AG09319 (cell line): Measurements from ENCODE around the gene GRIK1.

Experiments used
- DNase-seq: peaks from one replicate; pipeline ENCODE4 v3.0.0-alpha.2; 2010; ENCODE audit warnings: low read depth; ENCODE audit errors: extremely low read depth
- TF ChIP-seq, protein P1 (sequence below): IDR thresholded peaks from 2 replicates; pipeline ENCODE4 v1.5.1; 2011; ENCODE audit warnings: low read depth, mild to moderate bottlenecking, inconsistent platforms, low read length, moderate library complexity

GRIK1 gene

DNA sequence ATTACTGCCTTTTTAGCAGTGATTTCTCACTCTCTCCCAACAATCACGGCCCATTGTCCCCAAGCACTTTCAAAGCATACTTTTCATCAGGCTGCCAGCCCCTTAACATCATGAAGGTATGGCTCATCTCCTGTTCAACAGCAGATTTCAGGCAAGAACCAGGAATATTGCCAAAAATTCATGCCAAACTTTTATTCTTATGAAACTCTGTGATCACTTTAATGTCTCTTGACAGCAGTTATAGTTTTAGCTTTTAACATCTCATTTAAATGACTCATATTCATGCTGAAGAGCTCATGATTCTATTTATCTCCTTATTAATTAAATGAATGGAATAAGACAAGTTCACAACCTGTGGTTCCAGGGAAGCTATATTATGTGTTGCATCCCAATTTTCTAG, 235.1 kb downstream of the GRIK1 start:
- TF ChIP-seq, protein P1, sequence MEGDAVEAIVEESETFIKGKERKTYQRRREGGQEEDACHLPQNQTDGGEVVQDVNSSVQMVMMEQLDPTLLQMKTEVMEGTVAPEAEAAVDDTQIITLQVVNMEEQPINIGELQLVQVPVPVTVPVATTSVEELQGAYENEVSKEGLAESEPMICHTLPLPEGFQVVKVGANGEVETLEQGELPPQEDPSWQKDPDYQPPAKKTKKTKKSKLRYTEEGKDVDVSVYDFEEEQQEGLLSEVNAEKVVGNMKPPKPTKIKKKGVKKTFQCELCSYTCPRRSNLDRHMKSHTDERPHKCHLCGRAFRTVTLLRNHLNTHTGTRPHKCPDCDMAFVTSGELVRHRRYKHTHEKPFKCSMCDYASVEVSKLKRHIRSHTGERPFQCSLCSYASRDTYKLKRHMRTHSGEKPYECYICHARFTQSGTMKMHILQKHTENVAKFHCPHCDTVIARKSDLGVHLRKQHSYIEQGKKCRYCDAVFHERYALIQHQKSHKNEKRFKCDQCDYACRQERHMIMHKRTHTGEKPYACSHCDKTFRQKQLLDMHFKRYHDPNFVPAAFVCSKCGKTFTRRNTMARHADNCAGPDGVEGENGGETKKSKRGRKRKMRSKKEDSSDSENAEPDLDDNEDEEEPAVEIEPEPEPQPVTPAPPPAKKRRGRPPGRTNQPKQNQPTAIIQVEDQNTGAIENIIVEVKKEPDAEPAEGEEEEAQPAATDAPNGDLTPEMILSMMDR, result no peak
- no peak for DNase-seq

- TF ChIP-seq, protein P1, result no peak
Measured at GRCh38 chr21:29701676-29702075, 238.1 kb downstream of the GRIK1 start.

DNA sequence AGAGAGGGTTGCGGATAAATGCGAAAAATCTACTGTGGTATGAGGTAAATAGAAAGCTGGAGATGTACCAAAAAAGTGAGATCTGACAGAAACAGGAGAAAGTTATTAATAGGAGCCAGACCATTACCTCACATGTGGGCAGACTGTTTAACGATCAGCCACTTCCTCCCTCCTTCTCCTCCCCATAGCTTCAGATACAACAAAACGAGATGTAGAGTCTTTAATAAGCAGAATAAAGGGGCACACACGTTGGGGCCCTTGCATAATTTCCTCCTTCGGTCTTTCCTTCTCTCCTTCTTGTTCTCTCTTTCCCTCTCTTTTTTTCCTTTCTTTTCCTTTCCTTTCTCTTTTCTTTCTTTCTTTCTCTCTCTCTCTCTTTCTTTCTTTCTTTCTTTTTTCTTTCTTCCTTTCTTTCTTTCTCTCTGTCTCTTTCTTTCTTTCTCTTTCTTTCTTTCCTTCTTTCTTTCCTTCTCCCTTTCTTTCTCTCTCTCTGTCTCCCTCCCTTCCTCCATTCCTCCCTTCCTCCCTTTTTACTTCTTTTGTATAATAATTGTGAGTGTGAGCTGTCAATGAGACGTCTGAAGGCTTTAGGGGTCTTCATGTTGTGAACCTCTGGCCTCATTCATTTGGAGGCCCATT, 242.1 kb downstream of the GRIK1 start:
- DNase-seq, result no peak
- TF ChIP-seq, protein P1, result no peak

More at GRCh38 chr21:29701676-29702075, 238.1 kb downstream of the GRIK1 start:
- DNase-seq, result no peak

GRCh38 chr21:29696937-29697336, 242.9 kb downstream of the GRIK1 start:
- TF ChIP-seq, protein P1, result no peak
- no peak for DNase-seq

- no peak for DNase-seq
- TF ChIP-seq, protein P1, result no peak
Measured at GRCh38 chr21:29691616-29692491, 247.9 kb downstream of the GRIK1 start.

DNA sequence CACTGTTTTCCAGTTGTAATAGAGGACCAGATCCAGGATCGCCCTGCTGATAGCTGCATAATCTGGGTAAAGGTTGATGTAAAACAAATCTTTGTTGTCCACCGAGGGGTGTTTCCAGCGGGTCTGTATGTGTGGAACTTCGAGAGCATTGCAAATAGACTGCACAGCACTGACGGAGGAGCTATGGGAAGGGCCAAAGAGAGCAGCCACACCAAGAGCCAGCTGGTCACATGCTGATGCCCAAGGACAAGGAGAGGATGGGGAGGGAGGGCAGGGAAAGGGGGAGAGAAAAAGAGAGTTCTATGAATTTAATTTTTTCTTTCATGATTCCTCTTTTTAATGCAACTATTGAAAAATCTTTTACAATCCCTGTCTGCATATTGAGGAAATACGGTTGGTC, 250.0 kb downstream of the GRIK1 start:
- TF ChIP-seq, protein P1, result no peak
- DNase-seq, result no peak

DNA sequence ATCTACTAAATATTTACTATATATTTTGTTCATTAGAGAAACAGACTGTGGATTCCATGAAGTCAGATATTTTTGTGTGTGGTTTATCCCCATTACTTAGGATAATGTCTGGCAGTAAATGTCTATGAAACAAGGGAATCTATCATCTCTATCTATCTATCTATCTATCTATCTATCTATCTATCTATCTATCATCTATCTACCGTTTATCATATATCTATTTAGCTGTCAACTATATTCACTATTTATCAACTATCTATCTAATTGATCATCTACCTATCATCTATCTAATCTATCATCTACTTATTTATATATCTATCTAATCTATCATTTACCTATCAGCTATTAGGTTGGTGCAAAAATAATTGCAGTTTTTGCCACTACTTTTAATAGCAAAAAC, 255.7 kb downstream of the GRIK1 start:
- TF ChIP-seq, protein P1, result no peak
- DNase-seq, result no peak
